K562 (cell line): ENCODE data around the gene PPAN. TPM values are rescaled to one million over a fixed set of nuclear protein-coding genes. Genes with fewer than 3 reads are reported as not detected.
A peak's percentile ranks its signal among the peaks of the same experiment; 100 is the strongest.

Experiments used
- CHD1 ChIP-seq: fragments of 200-600 bp; sonication (generic); IDR thresholded peaks from one replicate; pipeline ENCODE4 v1.6.1; 2012; ENCODE audit warnings: mild to moderate bottlenecking, moderate library complexity, low read length, inconsistent platforms
- HES1 ChIP-seq: fragments of 450-650 bp; IDR thresholded peaks from 2 replicates; pipeline ENCODE4 v1.6.1; 2016; ENCODE audit warnings: low read depth, mild to moderate bottlenecking, moderate library complexity
- MCM2 ChIP-seq: fragments of 450-650 bp; IDR thresholded peaks from 2 replicates; pipeline ENCODE4 v1.6.1; 2017; ENCODE audit warnings: low read depth, mild to moderate bottlenecking
- MCM5 ChIP-seq: fragments of 450-650 bp; IDR thresholded peaks from 2 replicates; pipeline ENCODE4 v1.6.1; 2016; ENCODE audit warnings: low read depth
- PCBP1 ChIP-seq: fragments of 200-400 bp; formaldehyde crosslinking; IDR thresholded peaks from 2 replicates; pipeline ENCODE4 v1.6.1; 2018; ENCODE audit warnings: mild to moderate bottlenecking, low read depth, low read length; ENCODE audit not compliant: poor library complexity, severe bottlenecking
- RBM39 ChIP-seq: fragments of 200-400 bp; formaldehyde crosslinking; optimal IDR thresholded peaks from 2 replicates; pipeline ENCODE3; 2018; ENCODE audit warnings: low read depth, low read length
- SMAD3 ChIP-seq: fragments of 450-650 bp; formaldehyde crosslinking; conservative IDR thresholded peaks from 2 replicates; pipeline ENCODE4 v1.4.0; 2020; ENCODE audit warnings: mild to moderate bottlenecking
- SNIP1 ChIP-seq: fragments of 450-650 bp; IDR thresholded peaks from 2 replicates; pipeline ENCODE4 v1.7.1; 2017; ENCODE audit warnings: low read depth, mild to moderate bottlenecking
- THRB ChIP-seq: fragments of 450-650 bp; formaldehyde crosslinking; conservative IDR thresholded peaks from 2 replicates; pipeline ENCODE4 v1.4.0; 2022; ENCODE audit warnings: mild to moderate bottlenecking, missing genetic modification characterization
- U2AF1 ChIP-seq: fragments of 200-400 bp; formaldehyde crosslinking; optimal IDR thresholded peaks from 2 replicates; pipeline ENCODE3; 2017; ENCODE audit warnings: mild to moderate bottlenecking, low read depth, low read length, moderate library complexity
- polyA plus RNA-seq, 8 experiments: library from polyadenylated mRNA; depleted of rRNA in 4 of 8; stranded (reverse) in 5 of 8; unstranded in 3 of 8; fragments of >200 nt; fragmentation: Nextera tagmentation in 2 of 8; fragmentation: Illumina TruSeq in 1 of 8; extraction: Ambion mirVana in 2 of 8; extraction: Trizol in 1 of 8; gene quantifications; 2 replicates each; pipeline versions ENCODE4 v1.2.1 to v1.2.3, GENCODE V29; 2011 to 2014; ENCODE audit warnings: inconsistent platforms in 1 of 8, missing spikeins in 1 of 8
- total RNA-seq, 7 experiments: library from RNA; depleted of rRNA in 6 of 7; stranded (reverse); fragments of >200 nt in 6 of 7; fragmentation: Illumina TruSeq in 2 of 7; extraction: Trizol in 2 of 7; gene quantifications; 2 replicates each; pipeline versions ENCODE4 v1.2.1 to v1.2.3, GENCODE V29; 2011 to 2021; ENCODE audit warnings: low replicate concordance in 1 of 7
- TF ChIP-seq, protein P1 (sequence below): sonication (generic); formaldehyde crosslinking; IDR thresholded peaks from 2 replicates; pipeline ENCODE4 v1.8.0; 2022; ENCODE audit warnings: mild to moderate bottlenecking, missing genetic modification reagents
- TF ChIP-seq, protein P2 (sequence below): fragments of 200-600 bp; sonication (generic); IDR thresholded peaks from one replicate; pipeline ENCODE4 v1.6.1; 2012; ENCODE audit warnings: mild to moderate bottlenecking, low read depth, low read length, inconsistent platforms

PPAN gene
- total and polyA plus RNA-seq, 9 of the 15 experiments (the other 6 are each of a cell fraction or from before 2014, with no cell fraction given) = 2.2 to 129 (median 59.1) TPM

- TF ChIP-seq THRB (CRISPR knock-in tag) (no peak), HES1 (no peak), SMAD3 (CRISPR knock-in tag) (no peak), PCBP1 (peak; percentile 68), MCM2 (no peak), CHD1 (no peak), U2AF1 (no peak), RBM39 (peak; percentile 0), MCM5 (no peak), SNIP1 (no peak)
- TF ChIP-seq, protein P1, sequence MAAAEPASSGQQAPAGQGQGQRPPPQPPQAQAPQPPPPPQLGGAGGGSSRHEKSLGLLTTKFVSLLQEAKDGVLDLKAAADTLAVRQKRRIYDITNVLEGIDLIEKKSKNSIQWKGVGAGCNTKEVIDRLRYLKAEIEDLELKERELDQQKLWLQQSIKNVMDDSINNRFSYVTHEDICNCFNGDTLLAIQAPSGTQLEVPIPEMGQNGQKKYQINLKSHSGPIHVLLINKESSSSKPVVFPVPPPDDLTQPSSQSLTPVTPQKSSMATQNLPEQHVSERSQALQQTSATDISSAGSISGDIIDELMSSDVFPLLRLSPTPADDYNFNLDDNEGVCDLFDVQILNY (CRISPR knock-in tag) = peak; percentile 81; the same call in 1 of the 2 replicates
- TF ChIP-seq, protein P2, sequence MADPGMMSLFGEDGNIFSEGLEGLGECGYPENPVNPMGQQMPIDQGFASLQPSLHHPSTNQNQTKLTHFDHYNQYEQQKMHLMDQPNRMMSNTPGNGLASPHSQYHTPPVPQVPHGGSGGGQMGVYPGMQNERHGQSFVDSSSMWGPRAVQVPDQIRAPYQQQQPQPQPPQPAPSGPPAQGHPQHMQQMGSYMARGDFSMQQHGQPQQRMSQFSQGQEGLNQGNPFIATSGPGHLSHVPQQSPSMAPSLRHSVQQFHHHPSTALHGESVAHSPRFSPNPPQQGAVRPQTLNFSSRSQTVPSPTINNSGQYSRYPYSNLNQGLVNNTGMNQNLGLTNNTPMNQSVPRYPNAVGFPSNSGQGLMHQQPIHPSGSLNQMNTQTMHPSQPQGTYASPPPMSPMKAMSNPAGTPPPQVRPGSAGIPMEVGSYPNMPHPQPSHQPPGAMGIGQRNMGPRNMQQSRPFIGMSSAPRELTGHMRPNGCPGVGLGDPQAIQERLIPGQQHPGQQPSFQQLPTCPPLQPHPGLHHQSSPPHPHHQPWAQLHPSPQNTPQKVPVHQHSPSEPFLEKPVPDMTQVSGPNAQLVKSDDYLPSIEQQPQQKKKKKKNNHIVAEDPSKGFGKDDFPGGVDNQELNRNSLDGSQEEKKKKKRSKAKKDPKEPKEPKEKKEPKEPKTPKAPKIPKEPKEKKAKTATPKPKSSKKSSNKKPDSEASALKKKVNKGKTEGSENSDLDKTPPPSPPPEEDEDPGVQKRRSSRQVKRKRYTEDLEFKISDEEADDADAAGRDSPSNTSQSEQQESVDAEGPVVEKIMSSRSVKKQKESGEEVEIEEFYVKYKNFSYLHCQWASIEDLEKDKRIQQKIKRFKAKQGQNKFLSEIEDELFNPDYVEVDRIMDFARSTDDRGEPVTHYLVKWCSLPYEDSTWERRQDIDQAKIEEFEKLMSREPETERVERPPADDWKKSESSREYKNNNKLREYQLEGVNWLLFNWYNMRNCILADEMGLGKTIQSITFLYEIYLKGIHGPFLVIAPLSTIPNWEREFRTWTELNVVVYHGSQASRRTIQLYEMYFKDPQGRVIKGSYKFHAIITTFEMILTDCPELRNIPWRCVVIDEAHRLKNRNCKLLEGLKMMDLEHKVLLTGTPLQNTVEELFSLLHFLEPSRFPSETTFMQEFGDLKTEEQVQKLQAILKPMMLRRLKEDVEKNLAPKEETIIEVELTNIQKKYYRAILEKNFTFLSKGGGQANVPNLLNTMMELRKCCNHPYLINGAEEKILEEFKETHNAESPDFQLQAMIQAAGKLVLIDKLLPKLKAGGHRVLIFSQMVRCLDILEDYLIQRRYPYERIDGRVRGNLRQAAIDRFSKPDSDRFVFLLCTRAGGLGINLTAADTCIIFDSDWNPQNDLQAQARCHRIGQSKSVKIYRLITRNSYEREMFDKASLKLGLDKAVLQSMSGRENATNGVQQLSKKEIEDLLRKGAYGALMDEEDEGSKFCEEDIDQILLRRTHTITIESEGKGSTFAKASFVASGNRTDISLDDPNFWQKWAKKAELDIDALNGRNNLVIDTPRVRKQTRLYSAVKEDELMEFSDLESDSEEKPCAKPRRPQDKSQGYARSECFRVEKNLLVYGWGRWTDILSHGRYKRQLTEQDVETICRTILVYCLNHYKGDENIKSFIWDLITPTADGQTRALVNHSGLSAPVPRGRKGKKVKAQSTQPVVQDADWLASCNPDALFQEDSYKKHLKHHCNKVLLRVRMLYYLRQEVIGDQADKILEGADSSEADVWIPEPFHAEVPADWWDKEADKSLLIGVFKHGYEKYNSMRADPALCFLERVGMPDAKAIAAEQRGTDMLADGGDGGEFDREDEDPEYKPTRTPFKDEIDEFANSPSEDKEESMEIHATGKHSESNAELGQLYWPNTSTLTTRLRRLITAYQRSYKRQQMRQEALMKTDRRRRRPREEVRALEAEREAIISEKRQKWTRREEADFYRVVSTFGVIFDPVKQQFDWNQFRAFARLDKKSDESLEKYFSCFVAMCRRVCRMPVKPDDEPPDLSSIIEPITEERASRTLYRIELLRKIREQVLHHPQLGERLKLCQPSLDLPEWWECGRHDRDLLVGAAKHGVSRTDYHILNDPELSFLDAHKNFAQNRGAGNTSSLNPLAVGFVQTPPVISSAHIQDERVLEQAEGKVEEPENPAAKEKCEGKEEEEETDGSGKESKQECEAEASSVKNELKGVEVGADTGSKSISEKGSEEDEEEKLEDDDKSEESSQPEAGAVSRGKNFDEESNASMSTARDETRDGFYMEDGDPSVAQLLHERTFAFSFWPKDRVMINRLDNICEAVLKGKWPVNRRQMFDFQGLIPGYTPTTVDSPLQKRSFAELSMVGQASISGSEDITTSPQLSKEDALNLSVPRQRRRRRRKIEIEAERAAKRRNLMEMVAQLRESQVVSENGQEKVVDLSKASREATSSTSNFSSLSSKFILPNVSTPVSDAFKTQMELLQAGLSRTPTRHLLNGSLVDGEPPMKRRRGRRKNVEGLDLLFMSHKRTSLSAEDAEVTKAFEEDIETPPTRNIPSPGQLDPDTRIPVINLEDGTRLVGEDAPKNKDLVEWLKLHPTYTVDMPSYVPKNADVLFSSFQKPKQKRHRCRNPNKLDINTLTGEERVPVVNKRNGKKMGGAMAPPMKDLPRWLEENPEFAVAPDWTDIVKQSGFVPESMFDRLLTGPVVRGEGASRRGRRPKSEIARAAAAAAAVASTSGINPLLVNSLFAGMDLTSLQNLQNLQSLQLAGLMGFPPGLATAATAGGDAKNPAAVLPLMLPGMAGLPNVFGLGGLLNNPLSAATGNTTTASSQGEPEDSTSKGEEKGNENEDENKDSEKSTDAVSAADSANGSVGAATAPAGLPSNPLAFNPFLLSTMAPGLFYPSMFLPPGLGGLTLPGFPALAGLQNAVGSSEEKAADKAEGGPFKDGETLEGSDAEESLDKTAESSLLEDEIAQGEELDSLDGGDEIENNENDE = peak; percentile 2
Measured at GRCh38 chr19:10115392-10116084, 9.4 kb downstream of the PPAN start (continued).
